H1 (cell line): ENCODE results near the gene TDRKH. TPM values are rescaled to one million over a fixed set of nuclear protein-coding genes. Genes with fewer than 3 reads are reported as not detected.

Experiments
- EZH2 ChIP-seq: fragments of 200-600 bp; sonication (generic); IDR thresholded peaks from 2 replicates; pipeline ENCODE4 v1.7.1; 2012; ENCODE audit warnings: low read depth, mild to moderate bottlenecking, moderate library complexity, low read length, inconsistent platforms; ENCODE audit not compliant: severe bottlenecking
- GTF2F1 ChIP-seq: IDR thresholded peaks from 2 replicates; pipeline ENCODE4 v1.6.1; 2012; ENCODE audit warnings: low read depth, low read length, improper control_type of control experiment, borderline replicate concordance
- KDM4A ChIP-seq: IDR thresholded peaks from one replicate; pipeline ENCODE4 v1.7.1; 2012; ENCODE audit warnings: low read depth, mild to moderate bottlenecking, moderate library complexity, low read length, inconsistent platforms; ENCODE audit not compliant: severe bottlenecking
- PHF8 ChIP-seq: fragments of 200-600 bp; sonication (generic); conservative IDR thresholded peaks from 2 replicates; pipeline ENCODE4 v1.7.1; 2012; ENCODE audit warnings: low read depth, mild to moderate bottlenecking, inconsistent platforms, low read length, moderate library complexity
- SAP30 ChIP-seq: fragments of 300-600 bp; sonication (generic); IDR thresholded peaks from 2 replicates; pipeline ENCODE4 v1.7.1; 2012; ENCODE audit warnings: low read length, moderate library complexity, mild to moderate bottlenecking, inconsistent platforms; ENCODE audit not compliant: insufficient read depth, insufficient replicate concordance
- TBP ChIP-seq: IDR thresholded peaks from 2 replicates; pipeline ENCODE4 v1.6.1; 2011; ENCODE audit warnings: low read depth, low read length, improper control_type of control experiment
- polyA plus RNA-seq, 7 experiments: library from polyadenylated mRNA; depleted of rRNA in 3 of 7; stranded (reverse) in 5 of 7; unstranded in 2 of 7; fragments of >200 nt in 5 of 7; fragments of 200-250 nt in 2 of 7; gene quantifications; 1 replicate in 5 of 7; 2 replicates in 1 of 7; 4 replicates in 1 of 7; pipeline versions ENCODE4 v1.2.1 to v1.2.3, GENCODE V29; 2011 to 2013; ENCODE audit warnings: missing spikeins in 2 of 7, mixed read lengths in 2 of 7
- total RNA-seq: library from RNA; stranded (reverse); fragmentation: NEBNext Ultra II Directional; extraction: Animal tissue kit (Norgen Biotek cat#: 25700); gene quantifications from 2 replicates; pipeline ENCODE4 v1.2.1, GENCODE V29; 2021

TDRKH gene
- total and polyA plus RNA-seq, 2 of the 8 experiments (the other 6 are each of a cell fraction or from before 2014, with no cell fraction given) = 9.9 to 26.1 TPM

- TF ChIP-seq GTF2F1 = peak; percentile 21; the same call in 1 of the 2 replicates
- peak; percentile 56; the same call in 1 of the 2 replicates for TF ChIP-seq PHF8
- peak; percentile 22; the same call in 1 of the 2 replicates for TF ChIP-seq TBP
- TF ChIP-seq SAP30 = no peak
- peak; percentile 93 for TF ChIP-seq KDM4A
- TF ChIP-seq EZH2 = peak; percentile 71
Observed at GRCh38 chr1:151838222-151839081, 48.2 kb upstream of the TDRKH start (continued).
